Kidney (tissue), 14 donors: ENCODE results near the gene MESP1. TPM values are rescaled to one million over a fixed set of nuclear protein-coding genes. Genes with fewer than 3 reads are reported as not detected.
A peak's percentile ranks its signal among the peaks of the same experiment; 100 is the strongest.

Source experiments
- DNase-seq, 5 donors: peaks; one replicate each; pipeline ENCODE4 v3.0.0-alpha.2; 2013 to 2020
- FAIRE-seq: peaks from 2 replicates; lab custom pipeline; 2012; peaks lifted over from hg19 to GRCh38; lab: Jason Lieb, UNC
- H3K27ac ChIP-seq, 2 donors: one replicate each; pipeline ENCODE4 v1.7.0; 2013; ENCODE audit warnings: low read depth in 2 of 2, low read length in 2 of 2, inconsistent platforms in 1 of 2
- H3K27me3 ChIP-seq: one replicate; pipeline ENCODE4 v1.7.1; 2013; ENCODE audit warnings: low read length, inconsistent platforms; ENCODE audit not compliant: control insufficient read depth, insufficient read depth
- H3K36me3 ChIP-seq, 3 donors: one replicate each; pipeline versions ENCODE4 v1.7.0 to v1.7.1; 2013; ENCODE audit warnings: low read length in 3 of 3, control low read depth in 1 of 3, inconsistent platforms in 1 of 3; ENCODE audit not compliant: insufficient read depth in 3 of 3, control insufficient read depth in 2 of 3
- H3K4me1 ChIP-seq, 3 donors: one replicate each; pipeline versions ENCODE4 v1.7.0 to v1.7.1; 2013; ENCODE audit warnings: low read length in 3 of 3, inconsistent platforms in 1 of 3, low read depth in 1 of 3; ENCODE audit not compliant: control insufficient read depth in 2 of 3, insufficient read depth in 2 of 3
- H3K4me3 ChIP-seq, 3 donors: one replicate each; pipeline versions ENCODE4 v1.7.0 to v1.8.1; 2013; ENCODE audit warnings: low read length in 3 of 3, control low read depth in 1 of 3, inconsistent platforms in 1 of 3
- H3K9ac ChIP-seq, 3 donors: one replicate each; pipeline versions ENCODE4 v1.7.0 to v1.7.1; 2013; ENCODE audit warnings: low read length in 3 of 3, control low read depth in 1 of 3, inconsistent platforms in 1 of 3
- H3K9me3 ChIP-seq, 3 donors: one replicate each; pipeline versions ENCODE4 v1.7.0 to v1.7.1; 2013; ENCODE audit warnings: low read length in 3 of 3, control low read depth in 1 of 3, inconsistent platforms in 1 of 3; ENCODE audit not compliant: control insufficient read depth in 2 of 3, insufficient read depth in 1 of 3
- intact Hi-C: fragments of 100-400 bp; cut with DNase I; formaldehyde crosslinking; loops from one replicate; pipeline ENCODE4 v1.11.1; 2022
- polyA plus RNA-seq: library from polyadenylated mRNA; stranded (reverse); fragments of 350-450 nt; fragmentation: Illumina TruSeq; extraction: RNeasy Lipid Tissue Mini Kit (QIAGEN cat#74804); gene quantifications from one replicate; pipeline ENCODE4 v1.2.3, GENCODE V29; 2014; ENCODE audit warnings: low read depth, low replicate concordance; ENCODE audit not compliant: insufficient read depth
- total RNA-seq: library from RNA; stranded (reverse); fragmentation: NEBNext Ultra II Directional; extraction: Animal tissue kit (Norgen Biotek cat#: 25700); gene quantifications from one replicate; pipeline ENCODE4 v1.2.1, GENCODE V29; 2021
- TF ChIP-seq, protein P1 (sequence below): IDR thresholded peaks from 3 replicates; pipeline ENCODE4 v1.5.1; 2012; ENCODE audit warnings: mild to moderate bottlenecking, moderate library complexity, borderline replicate concordance; ENCODE audit not compliant: insufficient read depth; ENCODE audit errors: extremely low read depth
- donor health status: control.
- donor health status: control.
- donor health status: control.
- donor health status: control.
- donor health status: control.
- donor health status: DM: yes; HTN: yes; CAD: no.
- donor health status: Normal renal cell carcinoma (clear cell type).

The MESP1 gene
- total and polyA plus RNA-seq, 2 donors from 2014 or later = 2.1 to 6.0 TPM

DNA sequence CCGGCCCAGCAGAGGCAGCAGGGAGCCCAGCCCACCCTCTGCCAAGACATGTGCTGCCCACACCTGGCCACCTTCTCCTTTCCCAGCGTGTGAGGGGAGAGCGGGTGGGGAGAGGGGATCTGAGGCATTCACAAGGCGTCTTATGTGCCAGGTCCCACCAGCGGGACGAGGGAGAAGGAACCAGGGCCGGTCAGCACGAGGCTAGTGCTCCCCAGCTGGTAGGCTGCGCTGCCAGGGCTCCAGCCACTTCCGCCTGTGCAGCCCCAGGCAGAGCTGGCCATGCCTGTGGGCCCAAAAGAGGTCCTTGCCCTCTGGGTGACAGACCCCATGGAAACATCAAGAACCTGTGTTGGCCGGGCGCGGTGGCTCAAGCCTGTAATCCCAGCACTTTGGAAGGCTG lies 5.9 kb downstream of the MESP1 start:
- Histone ChIP-seq H3K4me1 (peaks cover 0 to 5% (median 0%) of the 10 kb centered on the region in 3 donors), H3K4me3 (no peak overlapping the region), H3K9ac (no peak overlapping the region), H3K27ac (no peak overlapping the region), H3K36me3 (no peaks in the 10 kb centered on the region), H3K27me3 (peaks cover 6% of the 10 kb centered on the region), H3K9me3 (no peaks in the 10 kb centered on the region)
- DNase-seq = peak in 1 of 5 donors; percentile 45
- intact Hi-C loops = no loop called here
- FAIRE-seq = no peak
- TF ChIP-seq, protein P1, sequence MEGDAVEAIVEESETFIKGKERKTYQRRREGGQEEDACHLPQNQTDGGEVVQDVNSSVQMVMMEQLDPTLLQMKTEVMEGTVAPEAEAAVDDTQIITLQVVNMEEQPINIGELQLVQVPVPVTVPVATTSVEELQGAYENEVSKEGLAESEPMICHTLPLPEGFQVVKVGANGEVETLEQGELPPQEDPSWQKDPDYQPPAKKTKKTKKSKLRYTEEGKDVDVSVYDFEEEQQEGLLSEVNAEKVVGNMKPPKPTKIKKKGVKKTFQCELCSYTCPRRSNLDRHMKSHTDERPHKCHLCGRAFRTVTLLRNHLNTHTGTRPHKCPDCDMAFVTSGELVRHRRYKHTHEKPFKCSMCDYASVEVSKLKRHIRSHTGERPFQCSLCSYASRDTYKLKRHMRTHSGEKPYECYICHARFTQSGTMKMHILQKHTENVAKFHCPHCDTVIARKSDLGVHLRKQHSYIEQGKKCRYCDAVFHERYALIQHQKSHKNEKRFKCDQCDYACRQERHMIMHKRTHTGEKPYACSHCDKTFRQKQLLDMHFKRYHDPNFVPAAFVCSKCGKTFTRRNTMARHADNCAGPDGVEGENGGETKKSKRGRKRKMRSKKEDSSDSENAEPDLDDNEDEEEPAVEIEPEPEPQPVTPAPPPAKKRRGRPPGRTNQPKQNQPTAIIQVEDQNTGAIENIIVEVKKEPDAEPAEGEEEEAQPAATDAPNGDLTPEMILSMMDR = no peak

DNA sequence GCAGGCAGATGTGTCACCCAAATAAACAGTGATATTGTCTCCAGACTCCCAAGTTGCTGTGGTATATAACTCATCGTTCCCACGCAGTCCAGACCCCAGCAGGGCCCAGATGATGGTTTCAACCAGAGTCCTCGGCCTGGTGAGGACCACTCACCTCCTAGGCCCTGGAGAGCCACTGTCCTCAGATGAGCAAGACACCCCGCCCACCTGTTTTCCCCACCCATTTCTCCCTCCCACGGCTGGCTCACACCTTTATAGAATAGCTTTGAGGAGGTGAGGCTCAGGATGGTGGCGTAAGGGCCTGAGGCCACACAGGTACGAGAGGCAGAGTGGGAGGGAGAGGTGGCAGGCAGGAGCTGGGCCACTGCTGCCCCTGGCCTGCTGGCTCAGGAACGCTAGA lies 7.5 kb downstream of the MESP1 start:
- intact Hi-C loops = no loop called here

DNA sequence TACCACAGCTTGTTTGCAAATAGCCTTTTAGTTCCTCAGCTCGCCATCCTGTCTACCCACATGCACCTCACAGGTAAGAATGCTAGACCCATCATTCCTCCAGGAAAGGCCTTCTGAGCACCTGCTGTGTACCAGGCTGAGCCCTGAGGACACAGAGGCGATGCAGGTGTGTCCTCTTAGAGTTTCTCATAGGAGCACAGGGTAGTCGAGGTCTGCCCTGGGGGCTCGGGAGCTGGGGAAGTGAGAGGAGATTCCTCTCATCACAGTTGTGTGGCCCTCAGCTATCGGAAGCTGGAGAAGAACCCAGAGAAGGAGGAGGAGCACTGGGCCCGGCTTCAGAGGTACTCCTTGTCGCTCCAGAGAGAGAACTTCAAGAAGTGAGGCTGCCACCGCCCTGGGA lies 8.0 kb downstream of the MESP1 start:
- no peak overlapping the region for H3K27ac ChIP-seq
- TF ChIP-seq, protein P1 = no peak
- no peak overlapping the region for H3K4me3 ChIP-seq
- H3K9me3 ChIP-seq = no peaks in the 10 kb centered on the region
- no peak overlapping the region for H3K9ac ChIP-seq
- intact Hi-C loops = no loop called here
- peaks cover 0 to 3% (median 0%) of the 10 kb centered on the region in 3 donors for H3K4me1 ChIP-seq
- DNase-seq (peak in 1 of 5 donors; percentile 26), FAIRE-seq (no peak)
- H3K27me3 ChIP-seq = peaks cover 6% of the 10 kb centered on the region
- no peaks in the 10 kb centered on the region for H3K36me3 ChIP-seq

More for the DNA sequence above, 7.5 kb downstream of the MESP1 start:
- no peak for FAIRE-seq
- Histone ChIP-seq H3K27ac (no peak overlapping the region), H3K9me3 (no peaks in the 10 kb centered on the region), H3K36me3 (no peaks in the 10 kb centered on the region), H3K9ac (no peak overlapping the region), H3K4me1 (peaks cover 0 to 3% (median 0%) of the 10 kb centered on the region in 3 donors), H3K27me3 (peaks cover 6% of the 10 kb centered on the region), H3K4me3 (no peak overlapping the region)
- TF ChIP-seq, protein P1 = no peak
- DNase-seq = peak in 1 of 5 donors; percentile 45

DNA sequence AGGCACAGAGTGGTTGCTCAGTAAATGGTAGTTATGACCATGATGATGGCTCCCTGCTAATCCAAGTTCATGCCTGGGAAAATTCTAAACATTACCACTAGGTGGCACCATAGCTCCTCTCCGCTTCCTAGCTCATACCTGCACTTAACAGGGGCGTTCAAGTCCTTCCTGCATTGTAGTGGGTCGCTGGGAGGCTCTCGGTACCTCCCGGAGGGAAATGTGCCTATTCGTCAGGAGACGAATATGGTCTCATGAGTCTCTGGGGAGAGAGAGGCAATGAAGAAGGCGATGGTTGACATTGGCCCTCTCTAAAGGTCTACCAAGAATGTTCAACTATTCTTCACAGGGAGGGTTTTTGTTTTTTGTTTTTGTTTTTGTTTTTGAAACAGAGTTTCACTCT lies 10.9 kb downstream of the MESP1 start:
- Histone ChIP-seq H3K27me3 (no peaks in the 10 kb centered on the region), H3K9ac (no peak overlapping the region), H3K4me3 (no peak overlapping the region), H3K4me1 (peaks cover 0 to 3% (median 0%) of the 10 kb centered on the region in 3 donors), H3K9me3 (no peaks in the 10 kb centered on the region), H3K36me3 (no peaks in the 10 kb centered on the region), H3K27ac (no peak overlapping the region)
- DNase-seq (peak; percentile 17 to 89 (median 81)), FAIRE-seq (no peak)
- TF ChIP-seq, protein P1 = peak; percentile 82
- intact Hi-C loops = no loop called here
